ENCODE data around the gene BSG.

Gene BSG

GRCh38 chr19:540867-541637 is 31.3 kb upstream of the BSG start:
- H3K9me3 ChIP-seq (ENCODE audit: control insufficient read depth, low read length): no peaks in the 10 kb centered on the region
- H3K4me3 ChIP-seq (ENCODE audit: low read depth, low read length): no peak overlapping the region
- H2AFZ ChIP-seq: no peak overlapping the region
- no peak overlapping the region for H3K27ac ChIP-seq
- no peak overlapping the region for H3K4me2 ChIP-seq (ENCODE audit: low read length)
- H3K36me3 ChIP-seq (ENCODE audit: control insufficient read depth, insufficient read depth, low read length): no peaks in the 10 kb centered on the region
- no peak overlapping the region for H3K9ac ChIP-seq
- peaks cover 9% of the 10 kb centered on the region for H3K79me2 ChIP-seq
- no peak for TF ChIP-seq CTCF (IDR thresholded peaks at IDR 0.05)
- H3K27me3 ChIP-seq (ENCODE audit: control insufficient read depth, insufficient read depth, low read length): no peaks in the 10 kb centered on the region
- no peaks in the 10 kb centered on the region for H3K4me1 ChIP-seq

- H2AFZ ChIP-seq: no peak overlapping the region
- no peaks in the 10 kb centered on the region for H3K4me1 ChIP-seq
- H3K9ac ChIP-seq: no peak overlapping the region
- H3K36me3 ChIP-seq (ENCODE audit: control insufficient read depth, insufficient read depth, low read length): no peaks in the 10 kb centered on the region
- H3K79me2 ChIP-seq: peaks cover 2% of the 10 kb centered on the region
- H3K9me3 ChIP-seq (ENCODE audit: control insufficient read depth, low read length): no peaks in the 10 kb centered on the region
- no peak overlapping the region for H3K4me3 ChIP-seq (ENCODE audit: low read depth, low read length)
- H3K27me3 ChIP-seq (ENCODE audit: control insufficient read depth, insufficient read depth, low read length): no peaks in the 10 kb centered on the region
- H3K27ac ChIP-seq: no peak overlapping the region
- H3K4me2 ChIP-seq (ENCODE audit: low read length): no peak overlapping the region
- TF ChIP-seq CTCF (IDR thresholded peaks at IDR 0.05): no peak
These were observed 30.7 kb upstream of the BSG start for GRCh38 chr19:541699-542098.

- Histone ChIP-seq H3K9me3 (ENCODE audit: control insufficient read depth, low read length) (no peaks in the 10 kb centered on the region), H3K4me2 (ENCODE audit: low read length) (no peak overlapping the region), H3K9ac (no peak overlapping the region), H3K27ac (no peak overlapping the region), H3K79me2 (no peaks in the 10 kb centered on the region), H3K36me3 (ENCODE audit: control insufficient read depth, insufficient read depth, low read length) (no peaks in the 10 kb centered on the region), H3K4me1 (no peaks in the 10 kb centered on the region), H3K27me3 (ENCODE audit: control insufficient read depth, insufficient read depth, low read length) (no peaks in the 10 kb centered on the region), H3K4me3 (ENCODE audit: low read depth, low read length) (no peak overlapping the region), H2AFZ (no peak overlapping the region)
- TF ChIP-seq CTCF (IDR thresholded peaks at IDR 0.05): no peak
These were observed 30.1 kb upstream of the BSG start for GRCh38 chr19:542173-542866.

- no peak within 1 kb of the TSS for H3K4me2 ChIP-seq (ENCODE audit: low read length)
- H3K4me3 ChIP-seq (ENCODE audit: low read depth, low read length): no peak within 1 kb of the TSS
These were observed 28.3 kb upstream of the BSG start, which contains the start of gene GZMM for GRCh38 chr19:543910-544608. TSS of gene GZMM (plus strand) at chr19:544053. CDS start at chr19:544072, 19 bp downstream.

More at GRCh38 chr19:543910-544608, 28.3 kb upstream of the BSG start, which contains the start of gene GZMM:
- Histone ChIP-seq H2AFZ (no peak within 1 kb of the TSS), H3K36me3 (ENCODE audit: control insufficient read depth, insufficient read depth, low read length) (no peaks in the 10 kb centered on the region), H3K9ac (no peak within 1 kb of the TSS), H3K9me3 (ENCODE audit: control insufficient read depth, low read length) (no peaks in the 10 kb centered on the region), H3K27ac (no peak within 1 kb of the TSS), H3K4me1 (no peaks in the 10 kb centered on the region), H3K27me3 (ENCODE audit: control insufficient read depth, insufficient read depth, low read length) (no peaks in the 10 kb centered on the region), H3K79me2 (no peaks in the 10 kb centered on the region)
- no peak for TF ChIP-seq CTCF (IDR thresholded peaks at IDR 0.05)

All from parathyroid adenoma (tissue), 2 donors.